Spleen (tissue), 7 donors: ENCODE results near the gene DBF4.

ENCODE experiments used
- POLR2A ChIP-seq, 3 donors: fragments of 450-650 bp; IDR thresholded peaks; one replicate each; pipeline ENCODE4 v1.5.1; 2017; ENCODE audit warnings: antibody characterized with exemption in 3 of 3, mild to moderate bottlenecking in 1 of 3
- POLR2AphosphoS5 ChIP-seq, 3 donors: sonication (generic); formaldehyde crosslinking; IDR thresholded peaks; one replicate each; pipeline ENCODE4 v1.5.1; 2017; ENCODE audit warnings: antibody characterized with exemption in 3 of 3
- TF ChIP-seq, protein P1 (sequence below), 11 experiments: fragments of 200-600 bp in 7 of 11; fragments of 450-650 bp in 4 of 11; sonication (generic) in 4 of 11; IDR thresholded peaks in 8 of 11; conservative IDR thresholded peaks in 3 of 11; 1 replicate in 7 of 11; 2 replicates in 4 of 11; pipeline versions ENCODE4 v1.4.0 to v1.8.0; 2016 to 2021; ENCODE audit warnings: antibody characterized with exemption in 11 of 11, inconsistent platforms in 4 of 11, mild to moderate bottlenecking in 1 of 11
- donor health status: DM: no; HTN: no; CAD: no; lungs with moderate emphysema.
- donor health status: DM: no; HTN: no; CAD: no.
- donor health status: DM: no; HTN: no; CAD: no.

DNA sequence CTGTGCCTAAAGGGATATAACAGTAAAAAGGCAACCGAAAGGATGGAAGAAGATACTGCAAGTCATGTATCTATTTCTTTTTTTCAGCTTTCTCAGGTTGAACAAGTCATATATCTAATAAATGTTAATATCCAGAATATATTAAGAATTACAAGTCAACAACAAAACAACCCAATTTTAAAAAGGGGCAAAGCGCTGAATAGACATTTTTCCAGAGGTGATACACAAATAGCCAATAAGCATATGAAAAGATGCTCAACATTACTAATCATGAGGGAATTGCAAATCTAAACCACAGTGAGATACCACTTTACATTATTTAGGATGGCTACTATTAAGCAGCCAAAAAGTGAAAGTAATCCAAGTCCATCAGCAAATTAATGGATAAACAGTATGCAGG is 23.0 kb downstream of the DBF4 start:
- TF ChIP-seq, protein P1, sequence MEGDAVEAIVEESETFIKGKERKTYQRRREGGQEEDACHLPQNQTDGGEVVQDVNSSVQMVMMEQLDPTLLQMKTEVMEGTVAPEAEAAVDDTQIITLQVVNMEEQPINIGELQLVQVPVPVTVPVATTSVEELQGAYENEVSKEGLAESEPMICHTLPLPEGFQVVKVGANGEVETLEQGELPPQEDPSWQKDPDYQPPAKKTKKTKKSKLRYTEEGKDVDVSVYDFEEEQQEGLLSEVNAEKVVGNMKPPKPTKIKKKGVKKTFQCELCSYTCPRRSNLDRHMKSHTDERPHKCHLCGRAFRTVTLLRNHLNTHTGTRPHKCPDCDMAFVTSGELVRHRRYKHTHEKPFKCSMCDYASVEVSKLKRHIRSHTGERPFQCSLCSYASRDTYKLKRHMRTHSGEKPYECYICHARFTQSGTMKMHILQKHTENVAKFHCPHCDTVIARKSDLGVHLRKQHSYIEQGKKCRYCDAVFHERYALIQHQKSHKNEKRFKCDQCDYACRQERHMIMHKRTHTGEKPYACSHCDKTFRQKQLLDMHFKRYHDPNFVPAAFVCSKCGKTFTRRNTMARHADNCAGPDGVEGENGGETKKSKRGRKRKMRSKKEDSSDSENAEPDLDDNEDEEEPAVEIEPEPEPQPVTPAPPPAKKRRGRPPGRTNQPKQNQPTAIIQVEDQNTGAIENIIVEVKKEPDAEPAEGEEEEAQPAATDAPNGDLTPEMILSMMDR (IDR thresholded peaks at IDR 0.05 in 8 of 11, conservative IDR thresholded peaks at IDR 0.05 in 3 of 11): no peak
- TF ChIP-seq POLR2A (IDR thresholded peaks at IDR 0.05) (no peak), POLR2AphosphoS5 (IDR thresholded peaks at IDR 0.05) (no peak)
